HFF-Myc (cell line): ENCODE data around the gene EIF2A.

Source experiments
- DNase-seq: peaks from one replicate; pipeline ENCODE4 v3.0.0-alpha.2; 2011; ENCODE audit warnings: low read depth; ENCODE audit errors: extremely low read depth
- H3K4me3 ChIP-seq: replicated peaks from 2 replicates; pipeline ENCODE4 v1.5.1; 2011; ENCODE audit warnings: low read depth, mild to moderate bottlenecking, control low read depth, low read length
- TF ChIP-seq, protein P1 (sequence below): IDR thresholded peaks from 2 replicates; pipeline ENCODE4 v1.5.1; 2012; ENCODE audit warnings: mild to moderate bottlenecking, low read depth, low read length, control low read depth; ENCODE audit errors: missing control alignments

The EIF2A gene

GRCh38 chr3:150543531-150543930 is 3.1 kb upstream of the EIF2A start:
- no peak overlapping the region for H3K4me3 ChIP-seq
- DNase-seq, result no peak
- TF ChIP-seq, protein P1, sequence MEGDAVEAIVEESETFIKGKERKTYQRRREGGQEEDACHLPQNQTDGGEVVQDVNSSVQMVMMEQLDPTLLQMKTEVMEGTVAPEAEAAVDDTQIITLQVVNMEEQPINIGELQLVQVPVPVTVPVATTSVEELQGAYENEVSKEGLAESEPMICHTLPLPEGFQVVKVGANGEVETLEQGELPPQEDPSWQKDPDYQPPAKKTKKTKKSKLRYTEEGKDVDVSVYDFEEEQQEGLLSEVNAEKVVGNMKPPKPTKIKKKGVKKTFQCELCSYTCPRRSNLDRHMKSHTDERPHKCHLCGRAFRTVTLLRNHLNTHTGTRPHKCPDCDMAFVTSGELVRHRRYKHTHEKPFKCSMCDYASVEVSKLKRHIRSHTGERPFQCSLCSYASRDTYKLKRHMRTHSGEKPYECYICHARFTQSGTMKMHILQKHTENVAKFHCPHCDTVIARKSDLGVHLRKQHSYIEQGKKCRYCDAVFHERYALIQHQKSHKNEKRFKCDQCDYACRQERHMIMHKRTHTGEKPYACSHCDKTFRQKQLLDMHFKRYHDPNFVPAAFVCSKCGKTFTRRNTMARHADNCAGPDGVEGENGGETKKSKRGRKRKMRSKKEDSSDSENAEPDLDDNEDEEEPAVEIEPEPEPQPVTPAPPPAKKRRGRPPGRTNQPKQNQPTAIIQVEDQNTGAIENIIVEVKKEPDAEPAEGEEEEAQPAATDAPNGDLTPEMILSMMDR, result no peak

GRCh38 chr3:150544041-150544440 is 2.5 kb upstream of the EIF2A start:
- no peak for DNase-seq
- peak overlapping the region; percentile 61; the same call in 1 of the 2 replicates for H3K4me3 ChIP-seq
- TF ChIP-seq, protein P1, result no peak

DNA sequence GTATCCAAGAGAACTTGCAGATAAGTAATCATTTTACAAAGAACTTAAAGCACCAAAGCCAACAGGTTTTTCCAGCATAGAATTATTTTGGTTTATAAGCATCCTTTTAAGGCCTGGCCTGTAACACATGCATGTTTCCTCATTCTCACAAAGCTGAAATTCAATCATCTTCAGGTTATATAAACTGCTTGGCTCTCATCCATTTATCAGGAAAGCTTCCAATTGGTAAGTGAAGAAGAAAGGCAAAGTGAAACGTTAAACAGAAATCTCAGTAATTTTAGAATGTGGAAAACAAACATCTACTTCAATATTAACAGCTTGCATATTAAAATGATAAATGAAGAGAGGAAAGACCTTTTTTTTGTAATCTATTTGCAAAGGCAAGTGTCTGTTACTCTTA is 1.9 kb upstream of the EIF2A start:
- H3K4me3 ChIP-seq, result peak overlapping the region; percentile 61
- TF ChIP-seq, protein P1, result no peak
- no peak for DNase-seq

- no peak for DNase-seq
- peak overlapping the region; percentile 61 for H3K4me3 ChIP-seq
- TF ChIP-seq, protein P1, result no peak
Observed at GRCh38 chr3:150545419-150546225, 965 bp upstream of the EIF2A start.

DNA sequence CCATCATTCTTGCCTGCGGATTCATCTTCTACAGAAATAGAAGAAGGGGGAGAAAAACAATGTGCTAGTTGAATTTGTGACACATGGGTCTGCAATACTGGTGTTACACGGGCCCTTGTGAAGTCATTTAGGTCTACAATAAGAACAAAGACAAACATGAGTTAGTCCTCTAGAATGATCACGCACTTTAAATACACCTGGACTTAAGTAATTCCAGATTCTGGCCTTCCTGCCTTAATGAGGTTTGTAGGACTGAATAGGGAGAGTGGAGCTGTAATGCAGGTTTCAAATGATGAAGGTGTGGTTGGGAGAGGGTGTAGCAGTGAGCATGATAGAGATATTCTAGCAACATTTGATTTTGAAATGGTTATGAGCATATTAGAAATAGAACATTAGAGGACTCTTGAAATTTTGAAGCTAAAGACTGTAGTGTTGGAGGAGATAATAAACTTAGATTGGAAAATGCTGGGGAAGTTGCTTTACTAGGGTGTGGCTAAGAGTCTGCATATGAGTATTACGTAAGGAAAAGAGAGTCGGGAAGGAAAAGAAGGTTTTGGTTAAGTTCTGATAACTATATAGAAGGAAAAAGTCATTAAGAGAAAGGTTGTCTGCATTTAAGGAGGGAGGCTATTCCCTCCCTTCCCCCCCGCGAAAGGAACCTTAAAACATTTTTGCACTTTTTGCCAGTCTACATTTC is 606 bp downstream of the EIF2A start:
- TF ChIP-seq, protein P1, result no peak
- H3K4me3 ChIP-seq, result peak overlapping the region; percentile 61
- DNase-seq, result no peak

GRCh38 chr3:150555859-150556436 is 9.4 kb downstream of the EIF2A start:
- TF ChIP-seq, protein P1, result no peak
- no peak for DNase-seq
- no peak overlapping the region for H3K4me3 ChIP-seq
